Measurements from ENCODE around the gene NIPAL3. TPM values are rescaled to one million over a fixed set of nuclear protein-coding genes. Genes with fewer than 3 reads are reported as not detected.
"Not testable (repeated sequence)": the region's sequence is repeated elsewhere in the genome, so short reads cannot be mapped to it uniquely, and the experiment has no call there.

The NIPAL3 gene
- total RNA-seq, 1 experiment from 2014 or later: 55.8 TPM

DNA sequence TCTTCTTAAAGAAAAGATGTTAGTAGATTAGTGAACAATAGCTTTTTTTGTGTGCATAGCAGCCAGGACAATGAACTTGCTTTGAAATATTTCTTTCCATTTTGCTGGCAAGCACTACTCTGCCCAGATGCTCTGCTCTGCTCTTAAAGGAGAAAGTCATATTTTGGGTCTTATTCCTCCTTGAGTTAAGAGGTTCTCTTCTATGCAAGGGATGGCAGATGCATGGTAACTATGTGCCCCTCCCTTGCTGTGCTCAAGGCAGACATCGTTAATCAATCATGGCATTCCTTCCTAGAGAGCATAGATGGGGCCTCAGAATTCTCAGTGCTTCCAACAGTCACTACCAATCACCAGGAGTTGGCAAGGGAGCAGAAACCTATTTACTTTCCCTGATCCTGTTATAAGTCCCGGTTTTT lies 27.6 kb downstream of the NIPAL3 start:
- Mint-ChIP-seq H3K27ac (ENCODE audit: low read depth, unreplicated experiment) (no peak overlapping the region), H3K4me3 (ENCODE audit: unreplicated experiment) (no peak overlapping the region), H3K36me3 (ENCODE audit: insufficient read depth, unreplicated experiment) (peaks cover 69% of the 10 kb centered on the region), H3K4me1 (ENCODE audit: insufficient read depth, unreplicated experiment) (no peaks in the 10 kb centered on the region), H3K27me3 (ENCODE audit: insufficient read depth, unreplicated experiment) (no peaks in the 10 kb centered on the region), H3K9me3 (ENCODE audit: unreplicated experiment) (no peaks in the 10 kb centered on the region)
- DNase-seq (ENCODE audit: unreplicated experiment): no peak
- TF ChIP-seq, protein P1, sequence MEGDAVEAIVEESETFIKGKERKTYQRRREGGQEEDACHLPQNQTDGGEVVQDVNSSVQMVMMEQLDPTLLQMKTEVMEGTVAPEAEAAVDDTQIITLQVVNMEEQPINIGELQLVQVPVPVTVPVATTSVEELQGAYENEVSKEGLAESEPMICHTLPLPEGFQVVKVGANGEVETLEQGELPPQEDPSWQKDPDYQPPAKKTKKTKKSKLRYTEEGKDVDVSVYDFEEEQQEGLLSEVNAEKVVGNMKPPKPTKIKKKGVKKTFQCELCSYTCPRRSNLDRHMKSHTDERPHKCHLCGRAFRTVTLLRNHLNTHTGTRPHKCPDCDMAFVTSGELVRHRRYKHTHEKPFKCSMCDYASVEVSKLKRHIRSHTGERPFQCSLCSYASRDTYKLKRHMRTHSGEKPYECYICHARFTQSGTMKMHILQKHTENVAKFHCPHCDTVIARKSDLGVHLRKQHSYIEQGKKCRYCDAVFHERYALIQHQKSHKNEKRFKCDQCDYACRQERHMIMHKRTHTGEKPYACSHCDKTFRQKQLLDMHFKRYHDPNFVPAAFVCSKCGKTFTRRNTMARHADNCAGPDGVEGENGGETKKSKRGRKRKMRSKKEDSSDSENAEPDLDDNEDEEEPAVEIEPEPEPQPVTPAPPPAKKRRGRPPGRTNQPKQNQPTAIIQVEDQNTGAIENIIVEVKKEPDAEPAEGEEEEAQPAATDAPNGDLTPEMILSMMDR (IDR thresholded peaks at IDR 0.05; ENCODE audit: unreplicated experiment): no peak
- intact Hi-C loops (cut with micrococcal nuclease): no loop called here
- BruUV-seq (replicated peaks): no TSS peak
- ChIA-PET POLR2A (interaction anchor here (1.0 kb wide), 1 partner anchor 24 kb away, joined by 4 read pairs; no protein-coding TSS in a partner anchor), CTCF (interaction anchor here (1.0 to 1.2 kb wide), 3 partner anchors 9 to 292 kb away, joined by 3 read pairs; no protein-coding TSS in a partner anchor)

DNA sequence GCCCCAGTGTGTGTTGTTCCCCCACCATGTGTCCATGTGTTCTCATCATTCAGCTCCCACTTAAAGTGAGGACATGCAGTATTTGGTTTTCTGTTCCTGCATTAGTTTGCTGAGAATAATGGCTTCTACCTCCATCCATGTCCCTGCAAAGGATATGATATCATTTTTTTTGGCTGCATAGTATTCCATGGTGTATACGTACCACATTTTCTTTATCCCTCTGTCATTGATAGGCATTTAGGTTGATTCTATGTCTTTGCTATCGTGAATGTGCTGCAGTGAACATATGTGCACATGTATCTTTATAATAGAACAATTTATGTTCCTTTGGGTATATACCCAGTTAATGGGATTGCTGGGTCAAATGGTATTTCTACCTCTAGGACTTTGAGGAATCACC lies 30.8 kb downstream of the NIPAL3 start:
- H3K27ac Mint-ChIP-seq (ENCODE audit: low read depth, unreplicated experiment); H3K27me3 Mint-ChIP-seq (ENCODE audit: insufficient read depth, unreplicated experiment); DNase-seq (ENCODE audit: unreplicated experiment); intact Hi-C loops (cut with micrococcal nuclease); H3K4me3 Mint-ChIP-seq (ENCODE audit: unreplicated experiment); POLR2A ChIA-PET; BruUV-seq (replicated peaks); H3K4me1 Mint-ChIP-seq (ENCODE audit: insufficient read depth, unreplicated experiment); H3K9me3 Mint-ChIP-seq (ENCODE audit: unreplicated experiment): not testable (repeated sequence)
- H3K36me3 Mint-ChIP-seq (ENCODE audit: insufficient read depth, unreplicated experiment): peaks cover 83% of the 10 kb centered on the region
- CTCF ChIA-PET: interaction anchor here (0.6 kb wide), 1 partner anchor 138 kb away, joined by 3 read pairs; no protein-coding TSS in a partner anchor

GRCh38 chr1:24450316-24450715 lies 34.7 kb downstream of the NIPAL3 start:
- no TSS peak for BruUV-seq (replicated peaks)
- ChIA-PET CTCF (interaction anchor here (0.6 kb wide), 1 partner anchor 180 kb away, joined by 3 read pairs; no protein-coding TSS in a partner anchor), POLR2A (interaction anchor here (0.5 kb wide), 1 partner anchor 74 kb away, joined by 3 read pairs; no protein-coding TSS in a partner anchor)
- Mint-ChIP-seq H3K4me1 (ENCODE audit: insufficient read depth, unreplicated experiment) (no peaks in the 10 kb centered on the region), H3K27ac (ENCODE audit: low read depth, unreplicated experiment) (no peak overlapping the region), H3K36me3 (ENCODE audit: insufficient read depth, unreplicated experiment) (peaks cover 93% of the 10 kb centered on the region), H3K4me3 (ENCODE audit: unreplicated experiment) (no peak overlapping the region), H3K9me3 (ENCODE audit: unreplicated experiment) (no peaks in the 10 kb centered on the region), H3K27me3 (ENCODE audit: insufficient read depth, unreplicated experiment) (no peaks in the 10 kb centered on the region)
- TF ChIP-seq, protein P1 (IDR thresholded peaks at IDR 0.05; ENCODE audit: unreplicated experiment): no peak
- intact Hi-C loops (cut with micrococcal nuclease): no loop called here
- DNase-seq (ENCODE audit: unreplicated experiment): no peak

- H3K27ac Mint-ChIP-seq (ENCODE audit: low read depth, unreplicated experiment): no peak overlapping the region
- no peaks in the 10 kb centered on the region for H3K27me3 Mint-ChIP-seq (ENCODE audit: insufficient read depth, unreplicated experiment)
- H3K4me3 Mint-ChIP-seq (ENCODE audit: unreplicated experiment): no peak overlapping the region
- peaks cover 93% of the 10 kb centered on the region for H3K36me3 Mint-ChIP-seq (ENCODE audit: insufficient read depth, unreplicated experiment)
- intact Hi-C loops (cut with micrococcal nuclease): no loop called here
- no peak for DNase-seq (ENCODE audit: unreplicated experiment)
- BruUV-seq (replicated peaks): no TSS peak
- CTCF ChIA-PET: interaction anchor here (0.6 kb wide), 1 partner anchor 180 kb away, joined by 3 read pairs; no protein-coding TSS in a partner anchor
- no peaks in the 10 kb centered on the region for H3K9me3 Mint-ChIP-seq (ENCODE audit: unreplicated experiment)
- no peaks in the 10 kb centered on the region for H3K4me1 Mint-ChIP-seq (ENCODE audit: insufficient read depth, unreplicated experiment)
- TF ChIP-seq, protein P1 (IDR thresholded peaks at IDR 0.05; ENCODE audit: unreplicated experiment): no peak
- POLR2A ChIA-PET: interaction anchor here (0.5 to 1.3 kb wide), 2 partner anchors 34 to 73 kb away, joined by 3 read pairs; no protein-coding TSS in a partner anchor
These were observed 35.3 kb downstream of the NIPAL3 start for GRCh38 chr1:24450857-24451397.

Measured in MCF 10A (cell line).